GM19455 (cell line): ENCODE measurements around the gene RSBN1.
"Not testable (repeated sequence)": the region's sequence is repeated elsewhere in the genome, so short reads cannot be mapped to it uniquely, and the experiment has no call there.

ENCODE experiments used
- ATAC-seq: cut with Tn5 transposase; IDR thresholded peaks from one replicate; pipeline ENCODE4 v1.9.1; 2021; ENCODE audit not compliant: unreplicated experiment

Gene RSBN1

DNA sequence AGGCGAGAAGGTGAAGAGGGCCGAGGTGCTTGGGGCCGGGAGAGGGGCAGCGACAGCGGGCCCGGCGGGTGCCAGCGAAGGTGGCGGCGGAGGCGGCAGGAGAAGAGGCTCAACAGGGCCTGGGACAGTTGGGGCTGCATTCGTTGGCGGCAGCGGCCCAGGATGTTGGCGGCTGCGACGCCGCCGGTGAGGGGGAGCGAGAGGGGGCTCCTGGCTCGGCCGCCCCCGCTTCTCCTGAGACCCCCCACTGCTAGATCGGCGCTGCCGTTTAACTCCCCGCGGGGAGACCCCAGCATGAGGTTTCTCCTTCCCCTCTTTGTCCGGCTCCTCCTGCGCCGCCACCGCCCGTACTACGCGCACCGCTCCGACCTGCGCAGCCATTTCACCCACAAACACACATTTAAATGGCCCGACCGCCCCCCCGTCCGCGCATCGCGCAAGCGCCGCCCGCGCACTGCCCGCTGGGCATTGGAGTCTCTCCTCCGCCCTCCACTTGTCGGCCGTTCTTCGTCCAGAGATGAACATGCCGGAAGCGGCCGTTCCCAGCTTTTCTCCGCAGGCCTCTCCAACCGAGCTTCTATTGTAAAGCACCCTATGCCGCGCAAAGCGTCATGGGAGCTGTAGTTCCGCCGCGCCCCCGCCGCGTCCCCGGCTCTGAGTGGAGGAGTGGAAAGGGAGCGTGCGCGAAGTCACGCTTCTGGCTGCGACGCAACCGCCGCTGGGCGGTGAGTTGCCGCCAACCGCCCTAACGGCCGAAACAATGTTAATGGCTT lies at the start of gene RSBN1:
TSS of gene RSBN1 (minus strand) at position 589 of the 773 bp plus-strand sequence. CDS start at position 525, 64 bp downstream.
- peak; percentile 90 for ATAC-seq

DNA sequence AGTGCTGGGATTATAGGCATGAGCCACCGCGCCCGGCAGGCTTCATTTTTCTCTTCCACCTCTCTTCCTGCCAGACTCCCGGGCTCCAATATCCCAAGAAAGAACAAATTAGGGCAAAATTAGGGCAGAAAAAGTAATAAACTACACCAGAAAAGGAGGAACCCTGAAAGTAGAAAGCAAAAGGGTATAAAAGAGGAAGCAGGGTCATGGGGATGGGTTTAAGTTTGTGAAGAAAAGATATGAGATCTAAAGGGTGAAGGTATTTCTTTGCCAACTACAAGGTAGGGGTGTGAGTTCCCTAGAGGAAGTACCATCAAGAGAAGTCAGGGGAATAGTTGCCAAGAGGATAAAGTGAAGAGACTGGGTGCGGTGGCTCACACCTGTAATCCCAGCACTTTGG lies 49.4 kb upstream of the RSBN1 start:
- ATAC-seq: no peak

- no peak for ATAC-seq
Observed at GRCh38 chr1:113860891-113861290, 48.6 kb upstream of the RSBN1 start.

- ATAC-seq: peak; percentile 85
Observed at GRCh38 chr1:113859478-113860175, 47.4 kb upstream of the RSBN1 start.

DNA sequence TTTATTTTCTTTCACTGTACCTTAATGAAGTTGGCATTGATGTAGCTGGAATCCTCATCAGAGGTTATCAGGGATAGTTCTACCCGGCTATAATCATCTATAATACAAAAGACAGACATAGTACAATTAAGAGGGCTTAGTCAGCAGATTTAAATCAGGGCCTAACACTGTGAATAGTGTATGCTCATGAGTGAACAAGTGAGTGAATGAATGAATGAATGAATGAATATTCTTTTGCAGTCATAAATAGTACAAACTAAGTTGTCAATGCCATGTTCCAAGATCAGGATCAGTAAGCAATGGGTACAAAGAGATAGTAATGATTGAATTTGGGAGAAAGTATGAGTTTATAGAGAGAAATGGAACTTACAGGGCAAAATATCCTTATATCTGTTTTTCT lies 46.7 kb upstream of the RSBN1 start:
- ATAC-seq: no peak

DNA sequence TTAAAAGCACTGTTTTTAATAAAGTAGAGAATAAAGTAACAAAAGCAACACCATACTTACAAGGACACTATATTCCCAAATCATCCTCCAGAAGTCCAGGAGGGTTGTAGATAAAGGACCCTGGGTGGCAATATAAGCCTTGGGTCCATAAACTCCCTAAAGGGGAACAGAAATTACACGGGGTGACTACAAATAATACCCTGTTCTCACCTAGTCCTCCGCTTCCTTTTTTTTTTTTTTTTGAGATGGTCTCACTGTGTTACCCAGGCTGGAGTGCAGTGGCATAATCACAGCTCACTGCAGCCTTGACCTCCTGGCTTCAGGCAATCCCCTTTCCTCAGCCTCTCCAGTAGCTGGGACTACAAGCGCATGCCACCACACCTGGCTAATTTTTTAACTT lies 46.1 kb upstream of the RSBN1 start:
- peak; percentile 37 for ATAC-seq

DNA sequence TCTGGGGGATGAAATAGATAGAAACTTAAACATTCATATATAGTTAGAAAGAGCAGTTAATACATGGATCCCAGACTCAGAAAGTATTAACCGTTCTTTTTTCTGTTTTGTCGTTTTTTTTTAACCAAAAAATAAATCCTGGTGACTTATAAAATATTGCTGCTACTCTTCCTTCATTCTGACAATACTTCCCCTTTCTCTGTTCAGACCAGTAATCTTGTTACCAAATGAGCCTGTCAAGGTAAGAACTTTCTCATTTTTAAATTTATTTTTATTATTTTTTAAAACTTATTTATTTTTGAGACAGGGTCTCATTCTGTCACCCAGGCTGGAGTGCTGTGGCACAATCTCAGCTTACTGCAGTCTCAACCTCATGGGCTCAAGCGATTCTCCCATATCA lies 45.5 kb upstream of the RSBN1 start:
- no peak for ATAC-seq

- no peak for ATAC-seq
Observed at GRCh38 chr1:113856401-113856790, 44.1 kb upstream of the RSBN1 start.

- no peak for ATAC-seq
Observed at GRCh38 chr1:113855630-113856400, 43.5 kb upstream of the RSBN1 start.

- ATAC-seq: no peak
Observed at GRCh38 chr1:113854234-113854633, 42.0 kb upstream of the RSBN1 start.

DNA sequence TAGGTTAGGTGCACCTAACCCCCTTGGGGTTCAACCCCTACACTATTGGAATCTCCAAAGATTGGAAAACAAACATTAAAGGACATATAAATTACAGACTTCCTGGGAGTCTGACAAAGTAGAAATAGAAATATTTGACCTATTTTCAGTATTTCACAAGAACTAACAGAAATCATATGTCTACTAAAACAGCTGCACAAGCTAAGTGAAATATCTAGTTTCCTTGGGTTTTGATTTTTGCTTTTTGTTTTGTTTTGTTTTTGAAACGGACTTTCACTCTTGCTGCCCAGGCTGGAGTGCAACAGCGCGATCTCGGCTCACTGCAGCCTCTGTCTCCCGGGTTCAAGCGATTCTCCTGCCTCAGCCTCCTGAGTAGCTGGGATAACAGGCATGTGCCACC lies 40.4 kb upstream of the RSBN1 start:
- not testable (repeated sequence) for ATAC-seq

DNA sequence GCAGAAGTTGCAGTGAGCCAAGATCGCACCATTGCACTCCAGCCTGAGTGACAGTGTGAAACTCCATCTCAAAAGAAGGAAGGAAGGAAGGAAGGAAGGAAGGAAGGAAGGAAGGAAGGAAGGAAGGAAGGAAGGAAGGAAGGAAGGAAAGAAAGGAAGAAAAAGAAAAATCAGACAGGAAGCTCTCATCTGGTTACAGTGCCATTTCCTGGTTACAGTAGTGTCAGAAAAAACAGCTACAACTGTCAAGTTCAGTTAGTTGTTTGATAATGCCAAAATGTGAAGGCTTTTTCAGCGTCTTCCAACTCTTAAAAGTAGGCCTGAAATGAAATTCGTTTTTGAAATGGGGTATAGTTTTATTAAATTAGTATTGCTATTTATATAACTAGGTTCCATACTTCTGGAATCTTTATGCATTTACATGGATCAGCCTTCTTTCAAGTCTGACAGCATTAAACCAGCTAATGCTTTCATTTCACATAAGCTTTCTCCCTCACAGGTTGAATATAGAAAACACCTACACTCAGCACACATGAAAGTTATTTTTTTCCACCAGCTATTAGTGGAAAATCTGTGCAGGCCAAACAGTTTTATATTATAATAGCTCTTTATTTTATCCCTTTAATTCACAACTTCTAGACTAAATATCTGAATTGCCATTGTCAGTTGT lies 38.0 kb upstream of the RSBN1 start:
- no peak for ATAC-seq

DNA sequence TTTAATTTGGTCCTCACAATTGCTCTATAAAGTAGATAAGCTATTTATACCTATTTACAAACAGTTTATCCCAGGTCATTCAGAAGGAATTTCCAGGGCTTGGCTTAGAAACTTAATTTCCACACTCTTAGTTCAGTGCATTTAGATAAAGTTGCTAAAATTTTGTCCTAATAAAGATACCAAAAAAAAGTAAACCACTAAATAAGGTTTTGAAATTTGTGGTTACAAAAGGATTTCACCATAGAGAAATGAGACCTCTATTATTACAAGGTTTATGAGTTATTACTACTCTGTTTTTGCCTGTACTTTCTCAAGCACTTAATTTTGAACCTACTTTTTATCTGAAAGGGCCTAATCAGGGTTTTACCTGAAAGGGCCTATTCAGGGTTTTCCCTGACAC lies 36.8 kb upstream of the RSBN1 start:
- ATAC-seq: no peak

DNA sequence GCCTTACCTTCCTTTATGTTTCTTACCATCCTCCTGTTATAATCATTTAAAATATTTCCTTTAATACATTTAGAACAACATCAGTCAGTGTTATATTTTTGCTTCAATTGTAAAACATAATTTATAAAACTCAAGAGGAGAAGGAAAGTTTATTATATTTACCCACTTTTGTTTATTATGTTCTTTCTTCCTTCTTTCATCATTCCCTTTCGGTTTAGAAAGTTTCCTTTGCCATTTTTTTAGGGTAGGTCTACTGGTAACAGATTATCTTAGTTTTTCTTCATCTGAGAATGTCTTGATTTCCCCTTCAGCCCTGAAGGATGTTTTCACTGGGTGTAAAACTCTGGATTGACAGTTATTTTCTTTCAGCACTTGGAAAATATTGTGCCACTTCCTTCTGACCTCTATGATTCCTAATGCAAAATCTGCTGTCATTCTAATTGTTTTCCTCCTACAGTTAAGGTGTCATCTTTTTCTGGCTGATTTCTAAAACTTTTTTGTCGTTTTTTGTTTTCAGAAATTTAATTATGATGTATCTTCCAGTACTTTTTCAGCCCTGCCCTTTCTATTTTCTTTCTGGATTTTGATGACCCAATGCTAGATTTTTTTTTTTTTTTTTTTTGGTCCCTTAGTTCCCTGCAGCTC lies 34.2 kb upstream of the RSBN1 start:
- no peak for ATAC-seq

GRCh38 chr1:113836534-113836933 lies 24.3 kb upstream of the RSBN1 start:
- ATAC-seq: no peak

DNA sequence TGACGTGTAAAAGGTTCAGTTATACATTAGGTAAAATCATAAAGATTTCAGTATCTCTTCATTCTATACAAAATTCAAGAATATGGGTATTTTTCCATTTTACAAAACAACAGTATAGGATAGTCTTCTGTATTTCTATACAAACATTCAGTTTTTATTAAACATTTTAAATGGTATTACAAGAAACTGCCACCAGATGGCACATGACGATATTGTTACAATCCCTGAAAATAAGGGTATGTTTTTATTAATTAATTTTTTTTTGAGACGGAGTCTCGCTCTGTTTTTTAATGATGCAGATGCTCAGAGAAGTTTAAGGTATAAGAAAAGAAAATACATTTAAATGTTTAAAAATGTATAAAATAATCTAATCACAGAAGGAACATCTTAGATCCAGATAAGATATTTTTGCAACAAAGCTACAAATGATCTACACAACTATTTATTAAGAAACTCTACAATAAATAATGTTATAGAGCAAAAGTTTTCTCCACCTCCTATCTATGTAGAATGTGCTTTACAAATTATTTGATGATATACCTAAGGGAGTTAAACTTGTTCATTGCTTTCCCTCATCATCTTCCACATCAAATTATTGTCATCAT lies 23.5 kb upstream of the RSBN1 start:
- no peak for ATAC-seq

GRCh38 chr1:113834716-113835115 lies 22.4 kb upstream of the RSBN1 start:
- ATAC-seq: no peak

GRCh38 chr1:113830039-113830438 lies 17.8 kb upstream of the RSBN1 start:
- ATAC-seq: no peak

- ATAC-seq: no peak
Observed at GRCh38 chr1:113821916-113822315, 9.6 kb upstream of the RSBN1 start.

DNA sequence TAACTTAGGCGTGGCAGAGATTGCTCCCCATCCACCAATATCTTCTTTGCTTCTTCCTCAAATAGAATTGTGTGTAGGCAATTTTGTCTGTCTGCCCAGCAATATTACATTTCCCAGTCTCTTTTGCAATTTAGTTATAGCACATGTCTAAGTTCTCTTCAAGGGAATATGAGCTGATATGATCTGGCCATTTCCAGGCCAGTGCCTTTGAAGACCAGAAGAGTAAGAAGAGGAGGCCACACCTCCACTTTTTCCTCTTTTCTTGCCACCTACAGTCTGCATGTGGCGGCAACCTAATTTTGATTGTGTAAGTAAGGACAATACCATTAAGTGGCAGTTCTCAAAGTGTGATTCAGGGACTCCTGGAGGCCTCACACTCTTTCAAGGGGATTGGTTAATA lies 6.3 kb upstream of the RSBN1 start:
- ATAC-seq: no peak
